H1 (cell line): ENCODE data around the gene NR2F1-AS1. TPM values are rescaled to one million over a fixed set of nuclear protein-coding genes. Genes with fewer than 3 reads are reported as not detected.

ENCODE experiments used
- BCL11A ChIP-seq, 2 experiments: IDR thresholded peaks; one replicate each; pipeline ENCODE4 v1.6.1; 2011; ENCODE audit warnings: low read depth in 2 of 2, low read length in 2 of 2, mild to moderate bottlenecking in 2 of 2
- polyA plus RNA-seq, 7 experiments: library from polyadenylated mRNA; depleted of rRNA in 3 of 7; stranded (reverse) in 5 of 7; unstranded in 2 of 7; fragments of >200 nt in 5 of 7; fragments of 200-250 nt in 2 of 7; gene quantifications; 1 replicate in 5 of 7; 2 replicates in 1 of 7; 4 replicates in 1 of 7; pipeline versions ENCODE4 v1.2.1 to v1.2.3, GENCODE V29; 2011 to 2013; ENCODE audit warnings: missing spikeins in 2 of 7, mixed read lengths in 2 of 7
- total RNA-seq: library from RNA; stranded (reverse); fragmentation: NEBNext Ultra II Directional; extraction: Animal tissue kit (Norgen Biotek cat#: 25700); gene quantifications from 2 replicates; pipeline ENCODE4 v1.2.1, GENCODE V29; 2021

The NR2F1-AS1 gene
- total and polyA plus RNA-seq, 2 of the 8 experiments (the other 6 are each of a cell fraction or from before 2014, with no cell fraction given) = 1.6 to 5.6 TPM

GRCh38 chr5:93623153-93623552 is 42.1 kb upstream of the NR2F1-AS1 start (continued):
- TF ChIP-seq BCL11A (IDR thresholded peaks at IDR 0.05; ENCODE audit: low read depth in 2 of 2, low read length in 2 of 2) = no peak
- TF ChIP-seq, all 59 proteins: peak for 0
